Measurements from ENCODE around the gene CAMSAP2.

The CAMSAP2 gene

GRCh38 chr1:200900877-200901276, 162.2 kb downstream of the CAMSAP2 start:
- no peak for DNase-seq

DNA sequence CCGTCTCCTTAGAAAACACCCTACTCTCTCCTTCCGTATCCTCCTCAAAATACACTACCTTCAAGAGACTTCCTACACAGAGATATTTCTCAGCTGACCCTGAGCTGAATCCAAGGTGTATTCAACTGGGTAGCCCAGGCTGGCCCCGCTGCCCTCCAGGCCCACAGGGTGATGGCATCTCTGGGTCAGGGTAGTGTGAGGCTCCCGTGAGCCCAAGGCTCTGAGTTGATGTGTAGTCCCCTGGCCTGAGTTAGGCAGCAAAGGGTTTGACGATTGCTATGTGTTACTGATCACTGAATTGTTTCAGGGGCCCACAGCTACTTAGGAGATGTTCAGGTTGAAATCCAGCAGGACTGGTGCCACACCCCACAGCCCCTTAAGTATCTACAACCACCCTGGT, 162.7 kb downstream of the CAMSAP2 start:
- no peak for DNase-seq

DNA sequence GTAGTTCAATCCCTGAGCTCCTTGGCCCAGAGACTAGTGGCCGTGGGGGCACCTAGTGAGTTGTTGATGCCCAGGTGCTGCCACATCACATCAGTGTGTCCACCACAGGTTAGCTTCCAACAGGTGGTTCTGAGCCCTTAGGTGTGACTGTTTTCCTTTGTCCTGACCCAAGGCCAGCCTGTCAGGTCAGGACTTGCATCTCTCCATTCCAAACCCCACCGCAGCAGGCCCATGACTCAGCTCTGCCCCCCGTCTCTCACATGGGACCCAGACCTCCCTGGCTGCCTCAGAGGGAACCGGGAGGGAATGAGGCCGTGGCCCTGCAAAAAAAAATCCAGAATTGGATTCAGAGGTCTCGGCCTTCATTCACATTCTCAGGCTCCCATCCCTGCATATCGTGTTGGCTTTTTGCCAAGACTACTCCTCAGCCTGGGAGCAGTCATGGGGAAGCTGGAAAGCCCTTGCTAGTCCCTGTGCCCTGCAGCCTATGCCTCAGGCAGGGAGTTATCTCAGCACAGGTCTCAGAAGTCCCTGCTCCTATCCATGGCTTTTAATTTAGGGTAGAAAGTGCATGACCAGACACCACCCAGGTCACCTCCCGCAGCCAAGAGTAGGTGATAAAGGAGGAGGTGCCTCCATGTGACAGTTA, 163.2 kb downstream of the CAMSAP2 start:
- no peak for DNase-seq

GRCh38 chr1:200903793-200904192, 165.1 kb downstream of the CAMSAP2 start:
- DNase-seq: no peak

GRCh38 chr1:200904772-200905171, 166.1 kb downstream of the CAMSAP2 start:
- DNase-seq: no peak

DNA sequence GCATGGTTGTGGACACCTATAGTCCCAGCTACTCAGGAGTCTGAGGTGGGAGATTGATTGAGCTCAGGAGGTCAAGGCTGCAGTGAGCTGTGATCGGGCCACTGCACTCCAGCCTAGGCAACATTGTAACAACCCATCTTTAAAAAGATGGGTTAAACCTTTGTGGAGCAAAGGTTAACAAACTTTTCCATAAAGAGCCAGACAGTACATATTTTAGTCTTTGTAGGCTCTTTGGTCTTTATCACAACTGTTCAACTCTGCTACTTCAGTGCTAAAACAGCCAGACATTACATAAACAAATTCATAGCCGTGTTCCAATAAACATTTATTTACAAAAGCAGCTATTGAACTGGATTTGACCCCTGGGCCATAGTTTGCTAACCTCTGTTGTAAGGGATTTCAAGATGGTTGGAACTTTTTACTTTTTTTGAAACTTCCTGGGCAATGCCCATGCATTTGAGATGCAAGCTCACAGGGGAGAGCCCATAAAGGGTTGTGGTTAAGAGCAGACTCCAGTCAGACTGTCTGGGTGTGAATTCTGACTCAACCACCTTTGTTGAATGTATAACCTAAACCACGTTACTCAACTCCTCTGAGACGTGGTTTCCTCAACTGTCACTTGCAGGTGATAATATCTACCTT, 166.8 kb downstream of the CAMSAP2 start:
- DNase-seq: no peak

DNA sequence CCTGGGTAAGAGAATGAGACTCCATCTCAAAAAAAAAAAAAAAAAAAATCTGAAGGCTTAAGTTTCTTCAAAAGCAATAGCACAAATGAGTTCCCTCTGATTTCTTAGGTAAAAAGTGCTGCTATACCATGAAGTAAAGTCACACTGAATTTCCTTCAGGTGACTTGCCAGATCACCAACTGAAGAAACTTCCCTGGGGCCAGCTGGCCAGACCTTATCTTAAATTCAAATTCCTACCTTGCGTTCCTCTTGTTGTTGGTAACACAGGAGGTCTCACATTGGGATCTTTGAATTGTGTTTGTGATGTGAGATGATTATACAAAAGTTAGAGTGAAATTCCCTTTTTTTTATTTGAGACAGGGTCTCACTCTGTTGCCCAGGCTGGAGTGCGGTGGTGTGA, 167.8 kb downstream of the CAMSAP2 start:
- DNase-seq: no peak

DNA sequence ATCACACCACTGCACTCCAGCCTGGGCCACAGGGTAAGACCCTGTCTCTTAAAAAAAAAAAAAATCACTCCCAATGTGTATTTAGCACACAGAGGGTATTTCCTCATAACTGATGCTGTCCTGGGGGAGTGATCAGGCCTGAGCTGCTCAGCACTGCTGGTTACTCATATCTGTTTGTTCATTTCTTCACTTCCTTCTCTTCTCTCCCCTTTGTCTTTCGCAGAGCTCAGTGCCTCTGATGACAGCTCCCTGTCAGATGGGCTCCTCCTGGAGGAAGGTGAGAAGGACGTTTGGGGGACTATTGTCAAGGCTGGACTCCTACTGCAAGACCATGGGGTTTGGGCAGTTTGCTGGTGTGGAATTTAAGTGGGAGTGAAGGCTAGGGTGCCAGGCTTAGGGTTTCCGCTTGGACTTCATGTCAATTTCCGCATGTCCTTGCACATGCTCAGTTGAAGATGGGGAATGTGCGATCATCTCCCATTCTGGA, 169.0 kb downstream of the CAMSAP2 start:
- DNase-seq: no peak

DNA sequence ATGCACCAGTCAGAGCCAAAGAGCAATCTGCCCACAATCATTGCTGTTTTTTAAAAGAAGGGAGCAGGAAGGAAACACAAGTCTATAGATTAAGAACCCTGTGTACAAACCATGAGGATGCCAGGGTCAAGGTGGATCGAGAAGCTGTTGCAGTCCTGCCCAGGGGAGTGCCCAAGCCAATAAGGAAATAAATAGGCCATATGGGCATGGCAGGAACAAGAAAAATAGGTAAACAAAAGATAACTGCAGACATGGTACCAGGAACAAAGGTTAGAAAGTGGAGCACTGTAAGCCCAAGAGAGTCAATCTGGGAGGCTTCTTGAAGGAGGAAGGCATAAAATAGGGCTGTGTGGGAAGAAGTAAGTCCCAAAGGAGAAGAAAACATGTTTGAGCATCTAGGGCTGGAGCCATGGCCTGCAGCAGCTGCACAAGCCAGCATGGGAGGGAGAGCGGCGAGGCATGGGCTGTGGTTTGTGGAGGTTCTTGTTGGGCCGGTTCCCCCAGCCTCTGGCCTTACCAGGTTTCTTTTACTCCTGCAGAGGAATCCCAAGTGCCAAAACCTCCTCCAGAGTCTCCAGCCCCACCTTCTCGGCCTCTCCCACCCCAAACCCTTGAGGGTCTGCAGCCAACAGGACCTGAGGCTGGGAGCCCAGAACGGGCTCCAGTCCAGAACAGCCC, 169.6 kb downstream of the CAMSAP2 start:
- no peak for DNase-seq

GRCh38 chr1:200909071-200909470, 170.4 kb downstream of the CAMSAP2 start:
- DNase-seq: no peak

GRCh38 chr1:200909757-200910239, 171.1 kb downstream of the CAMSAP2 start:
- DNase-seq: no peak

Data from NCI-H446 treated with DMSO at 0.1 percent for 48 hours (cell line).